ENCODE data around the gene MMP15.

MMP15 gene

DNA sequence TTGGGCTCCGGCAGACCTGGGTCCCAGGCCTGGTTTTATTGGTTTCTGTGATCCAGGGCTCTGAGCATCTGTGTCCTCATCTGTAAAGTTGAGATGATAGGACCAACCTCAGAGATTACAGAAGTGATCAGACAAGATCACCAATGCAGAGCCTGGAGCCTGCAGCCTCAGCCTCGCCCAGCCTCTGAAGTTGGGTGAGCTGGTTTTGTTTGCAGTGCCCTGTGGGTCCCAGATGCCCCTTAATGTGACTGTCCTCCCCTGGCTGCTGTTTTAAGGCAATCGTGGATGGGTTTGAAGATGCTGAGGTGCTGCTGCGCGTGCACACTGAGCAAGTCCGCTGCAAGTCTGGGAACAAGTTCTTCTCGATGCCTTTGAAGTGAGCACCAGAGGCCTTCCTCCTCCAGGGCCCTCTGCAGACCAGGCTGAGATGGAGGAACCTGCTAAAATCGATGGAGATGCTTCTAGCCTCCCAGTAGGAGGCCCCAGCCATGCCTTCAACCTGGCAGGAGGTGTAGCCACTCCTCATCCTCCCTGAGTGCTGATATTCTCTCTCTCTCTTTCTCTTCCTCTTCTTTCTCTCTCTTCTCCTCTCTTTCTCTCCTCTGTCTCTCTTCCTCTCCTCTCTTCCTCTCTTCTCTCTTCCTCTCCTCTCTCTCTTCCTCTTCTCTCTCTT, 5.6 kb upstream of the MMP15 start:
- no peak for DNase-seq

DNA sequence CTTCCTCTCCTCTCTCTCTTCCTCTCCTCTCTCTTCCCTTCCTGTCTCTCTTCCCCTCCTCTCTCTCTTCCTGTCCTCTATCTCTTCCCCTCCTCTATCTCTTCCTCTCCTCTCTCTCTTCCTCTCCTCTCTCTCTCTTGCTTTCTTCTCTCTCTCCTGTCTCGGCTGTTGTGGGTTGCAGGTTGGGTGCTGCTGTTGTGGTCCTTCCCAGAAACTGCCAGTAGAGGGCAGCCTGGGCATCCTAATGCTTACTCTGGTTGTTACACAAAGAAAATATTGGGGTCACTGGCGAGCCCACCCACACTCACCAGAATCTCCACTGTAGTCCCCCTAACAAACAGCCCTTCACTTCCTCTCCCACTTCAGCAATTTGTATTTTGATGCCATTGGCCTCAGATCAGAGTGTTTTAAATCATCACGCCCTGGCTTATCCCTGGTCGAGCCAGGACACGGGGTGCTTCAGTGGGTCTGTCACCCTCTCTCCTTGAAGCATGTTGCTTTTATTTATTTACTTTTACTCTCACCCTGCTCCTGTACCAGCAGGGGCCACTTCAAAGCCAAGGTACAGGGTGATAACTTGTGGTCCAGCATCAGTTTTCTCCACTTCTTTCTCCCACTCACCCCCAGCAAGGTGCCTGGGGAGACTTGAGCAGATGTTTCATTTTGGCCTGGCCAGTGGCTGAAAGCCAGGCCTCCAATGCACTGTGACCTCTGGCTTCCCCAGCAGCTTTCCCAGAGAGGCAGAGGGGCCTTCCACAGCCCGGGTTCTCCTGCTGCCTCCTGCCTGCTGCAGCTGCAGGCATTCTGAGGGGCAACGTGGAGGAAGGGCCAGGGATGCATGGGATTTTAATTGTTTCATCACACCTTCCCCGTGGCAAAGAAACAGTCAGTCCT, 4.7 kb upstream of the MMP15 start:
- peak; percentile 55 to 74 (median 64) for DNase-seq

DNA sequence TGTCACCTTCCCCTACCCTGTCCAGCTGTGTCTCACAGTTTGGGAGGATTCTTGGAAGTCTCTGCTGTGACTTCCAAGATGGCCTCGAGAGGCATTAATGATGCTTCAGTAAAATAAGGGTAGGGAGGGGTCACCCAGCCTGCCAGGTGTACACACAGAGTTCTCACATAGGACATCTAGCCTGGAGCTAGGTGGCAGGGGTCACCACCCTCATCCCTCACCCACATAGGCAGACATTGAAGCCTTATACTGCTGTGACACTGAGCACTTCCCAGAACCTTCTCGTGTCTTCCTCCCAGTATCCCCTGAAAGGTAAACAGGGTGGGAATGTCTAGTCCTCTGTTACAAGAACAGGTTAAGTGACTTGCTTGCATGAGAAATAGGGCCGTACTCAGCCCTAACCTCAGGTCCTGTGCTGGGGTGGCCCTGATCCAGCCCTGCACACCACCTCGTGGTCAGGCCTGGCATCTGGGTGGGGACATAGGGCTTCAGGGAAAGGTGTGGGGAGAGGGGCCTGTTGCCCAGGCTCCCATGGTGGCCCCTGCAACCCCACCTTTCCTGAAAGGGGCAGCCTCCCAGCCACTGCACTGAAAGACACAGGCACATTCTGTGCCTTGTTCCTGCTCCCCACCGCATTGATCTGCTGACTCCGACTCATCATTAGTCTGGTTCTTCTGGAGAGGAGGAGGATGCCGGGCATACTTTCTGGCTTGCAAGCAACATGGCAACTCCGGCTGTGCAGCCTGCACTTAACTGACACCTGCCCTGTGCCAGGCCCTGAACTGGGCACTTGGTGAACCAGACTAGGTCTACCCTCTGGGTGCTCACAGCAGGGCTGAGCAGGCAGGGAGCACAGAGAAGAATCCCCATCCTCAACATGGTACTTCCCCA, 3.6 kb upstream of the MMP15 start:
- DNase-seq, result peak in 1 of 4 experiments; percentile 41

DNA sequence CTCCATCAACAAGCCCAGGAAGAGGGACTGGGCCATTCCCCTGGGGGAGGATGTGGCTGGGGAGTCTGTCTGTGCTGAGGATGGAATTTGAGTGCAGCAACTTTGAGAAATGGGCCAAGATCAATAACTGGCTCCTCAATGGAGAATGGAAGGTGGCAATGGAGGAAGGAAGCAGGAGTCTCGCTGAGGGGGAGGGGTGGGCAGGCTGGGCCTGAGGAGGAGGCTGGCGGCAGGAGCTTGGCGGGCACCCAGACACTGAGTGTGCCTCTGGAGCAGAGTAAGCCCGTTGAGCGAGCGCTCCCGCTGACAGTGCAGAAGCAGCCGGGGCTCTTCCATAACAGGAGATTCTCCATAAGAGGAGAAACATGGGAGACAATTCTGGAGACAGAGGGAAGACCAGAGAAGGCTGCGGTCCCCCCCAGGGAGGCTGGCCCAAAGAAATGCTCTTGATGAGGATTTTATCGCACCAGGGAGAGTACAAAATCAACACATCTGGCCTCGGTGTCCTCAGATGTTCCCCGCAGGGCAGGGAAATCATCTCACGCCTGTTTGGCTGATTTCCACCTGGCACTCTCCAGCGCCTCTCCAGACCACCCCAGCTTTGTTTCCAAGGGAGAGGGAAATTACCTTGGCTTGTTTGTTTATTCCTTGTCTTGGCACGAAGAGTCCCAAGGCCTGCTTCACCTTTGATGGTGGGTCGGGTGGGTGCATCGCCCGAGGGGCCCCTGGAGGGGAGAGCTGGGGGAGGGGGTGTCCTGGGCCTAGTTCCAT, 2.8 kb upstream of the MMP15 start:
- peak in 1 of 4 experiments; percentile 62 for DNase-seq

DNA sequence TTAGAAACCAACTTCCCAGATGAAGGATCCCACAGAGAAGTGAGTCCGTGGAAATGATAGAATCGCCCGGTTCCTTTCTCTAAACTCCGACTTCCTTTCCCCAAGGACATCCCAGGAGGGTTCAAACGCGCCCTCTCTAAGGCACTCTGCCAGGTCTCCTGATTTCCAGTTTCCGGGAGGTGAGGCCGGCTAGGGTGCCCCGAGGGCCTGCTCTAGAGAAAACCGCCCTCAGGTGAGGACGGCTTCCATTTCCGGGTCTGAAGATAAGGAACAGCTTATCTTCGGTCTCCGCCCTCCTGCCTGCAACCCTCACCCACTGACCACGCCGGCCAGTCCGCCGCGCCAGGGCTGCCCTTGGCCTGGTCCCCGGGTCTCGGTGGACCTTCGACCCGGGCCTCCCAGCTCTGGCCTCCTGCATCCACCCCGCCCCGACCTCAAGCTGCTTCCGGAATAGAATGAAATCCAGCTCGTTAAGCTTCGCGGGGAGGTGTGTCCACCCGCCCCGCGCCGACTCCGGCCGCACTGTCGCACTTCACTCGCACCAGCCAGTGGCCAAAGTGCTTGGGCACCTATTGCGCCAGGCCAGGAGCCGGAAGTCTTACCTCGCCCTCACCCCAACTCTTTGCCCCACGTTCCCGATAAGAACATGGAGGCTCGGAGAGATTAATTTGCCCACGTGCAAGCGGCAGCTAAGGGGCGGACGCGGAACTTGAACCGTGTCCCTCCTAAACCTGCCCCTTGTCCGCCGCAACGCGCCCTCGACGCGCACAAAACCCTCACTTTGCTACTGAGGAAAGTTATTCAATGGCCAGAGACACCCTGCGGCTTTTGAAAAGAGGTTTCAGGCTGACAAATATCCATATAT, 836 bp upstream of the MMP15 start:
- DNase-seq, result peak in 3 of 4 experiments; percentile 12 to 42 (median 19)

DNA sequence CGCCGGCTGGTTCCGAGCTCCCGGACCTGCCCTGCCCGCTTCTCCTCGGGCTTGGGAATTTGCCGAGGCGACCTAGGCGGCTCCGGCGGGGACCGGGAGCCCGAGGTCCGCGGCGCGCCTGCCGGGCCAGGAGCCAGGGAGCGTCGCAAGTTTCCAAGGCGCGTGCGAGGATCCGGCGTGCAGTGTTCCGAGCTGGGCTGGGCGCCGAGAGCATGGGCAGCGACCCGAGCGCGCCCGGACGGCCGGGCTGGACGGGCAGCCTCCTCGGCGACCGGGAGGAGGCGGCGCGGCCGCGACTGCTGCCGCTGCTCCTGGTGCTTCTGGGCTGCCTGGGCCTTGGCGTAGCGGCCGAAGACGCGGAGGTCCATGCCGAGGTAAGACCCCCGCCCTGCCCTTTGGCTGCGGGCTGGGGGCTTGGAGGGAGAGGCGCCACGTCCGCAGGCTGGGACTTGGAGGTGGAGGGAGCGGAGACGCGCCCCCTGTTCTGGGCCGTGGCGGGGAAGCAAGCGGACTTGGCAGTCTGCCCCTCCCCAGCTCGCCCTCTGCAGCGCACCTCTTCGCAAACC, 668 bp downstream of the MMP15 start:
- DNase-seq, result peak in 3 of 4 experiments; percentile 48 to 74 (median 58)

DNA sequence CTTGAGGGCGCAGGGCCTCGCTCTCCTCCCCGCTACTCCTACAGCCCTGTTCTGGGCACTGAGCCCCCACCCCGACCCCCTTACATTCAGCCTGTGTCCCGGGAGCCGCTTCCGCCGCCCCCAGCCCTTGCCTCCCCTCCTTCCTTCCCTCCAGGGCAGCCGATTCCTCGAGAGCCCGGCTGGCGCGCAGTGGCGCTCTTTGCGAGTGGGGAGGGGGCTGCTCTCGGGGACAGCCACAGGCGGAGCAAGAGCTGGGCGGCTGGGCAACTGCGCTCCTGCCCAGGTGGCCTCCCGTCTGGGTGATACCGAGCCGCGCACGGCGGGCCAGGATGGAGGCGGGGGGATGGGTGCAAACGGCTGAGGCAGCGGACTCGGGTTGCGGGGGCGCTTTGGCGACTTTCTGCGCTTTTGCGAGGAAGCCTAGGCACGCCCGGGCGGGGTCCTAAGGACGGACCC, 1.2 kb downstream of the MMP15 start:
- no peak for DNase-seq

DNA sequence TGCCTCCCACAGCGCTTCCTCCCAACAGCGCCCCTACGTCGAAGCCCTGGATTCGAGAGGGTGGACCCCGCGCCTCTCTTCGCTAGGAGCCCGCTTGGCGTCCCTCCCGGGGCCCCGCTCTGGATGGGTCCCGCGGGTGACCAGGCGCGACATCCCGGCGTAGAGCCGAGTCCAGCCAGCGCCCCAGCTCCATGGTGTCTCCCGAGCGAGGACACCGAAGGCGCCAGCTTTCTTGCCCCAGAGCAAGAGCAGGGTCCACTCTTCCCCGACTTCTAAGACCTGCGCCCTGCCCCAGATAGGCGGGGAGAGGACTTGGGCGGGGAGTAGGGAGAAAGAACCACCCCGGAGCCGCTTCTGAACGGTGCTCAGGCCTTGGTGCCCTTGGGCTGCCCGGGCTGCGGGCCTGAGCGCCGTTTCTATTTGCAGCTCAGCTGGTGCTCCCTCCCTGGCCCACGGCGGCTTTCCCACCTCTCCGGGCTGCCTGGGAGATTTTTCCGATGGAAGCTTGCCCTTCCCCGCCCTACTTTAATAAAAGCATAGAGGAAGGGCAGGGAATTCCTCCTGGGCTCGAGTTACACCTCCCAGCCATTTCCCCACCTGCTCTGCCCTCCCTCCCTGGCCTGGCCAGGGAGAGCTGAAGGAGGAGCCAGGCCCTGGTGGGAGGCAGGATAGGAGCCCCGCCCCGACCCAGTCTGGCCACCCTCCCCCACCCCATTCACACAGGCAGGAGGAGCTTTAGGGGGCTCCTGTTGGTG, 1.8 kb downstream of the MMP15 start:
- DNase-seq, result peak in 1 of 4 experiments; percentile 12

DNA sequence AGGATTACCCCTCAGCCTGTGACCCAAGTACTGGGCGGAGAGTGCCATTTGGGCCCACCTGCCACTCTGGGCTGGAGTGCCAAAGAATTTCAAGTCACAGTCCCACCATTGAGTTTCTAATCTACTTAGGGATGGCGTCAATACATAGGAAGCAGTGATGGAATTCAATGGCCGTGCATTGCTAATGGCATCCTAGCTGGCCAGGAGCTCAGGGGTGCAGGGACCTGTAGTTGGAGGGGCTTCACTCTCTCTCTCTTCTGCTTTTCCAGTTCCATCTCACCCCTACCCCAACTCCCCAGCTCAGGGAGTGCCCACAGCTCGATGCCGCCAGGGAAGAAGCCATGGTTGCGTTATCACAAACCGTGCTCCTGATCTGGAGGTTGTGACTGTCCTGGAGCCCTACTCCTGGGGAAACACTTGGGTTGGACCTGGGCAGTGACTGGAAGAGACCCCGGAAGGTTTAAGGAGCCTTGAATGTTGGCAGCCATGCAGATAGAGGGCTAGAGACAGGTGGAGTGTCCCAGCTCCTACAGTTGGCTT, 2.4 kb downstream of the MMP15 start:
- DNase-seq, result no peak

DNA sequence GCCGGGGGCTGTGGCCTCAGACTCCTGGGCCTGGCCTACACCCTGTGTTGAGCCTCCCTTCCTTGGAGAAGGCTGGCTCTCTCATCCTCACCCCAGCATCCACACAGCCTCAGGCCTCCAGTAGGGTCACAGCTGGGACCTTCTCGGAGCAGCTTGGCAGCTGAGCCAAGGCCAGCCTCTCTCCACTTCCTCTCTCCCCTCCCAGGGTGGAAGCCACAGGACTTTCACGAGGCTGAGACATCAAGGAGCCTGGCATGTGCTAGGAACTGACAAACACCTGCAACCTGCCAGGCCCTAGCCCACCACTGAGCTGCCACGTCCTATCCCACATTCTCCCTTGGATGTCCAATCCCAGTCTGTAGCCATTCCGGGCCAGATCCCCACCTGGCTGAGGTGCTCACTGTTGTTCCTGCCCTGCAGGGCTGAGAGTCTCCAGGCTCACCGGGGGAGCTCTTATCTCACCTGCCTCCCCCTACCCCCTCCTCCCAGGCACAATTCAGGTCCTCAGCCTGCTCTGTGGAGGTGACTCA, 3.1 kb downstream of the MMP15 start:
- peak in 3 of 4 experiments; percentile 36 to 55 (median 42) for DNase-seq

DNA sequence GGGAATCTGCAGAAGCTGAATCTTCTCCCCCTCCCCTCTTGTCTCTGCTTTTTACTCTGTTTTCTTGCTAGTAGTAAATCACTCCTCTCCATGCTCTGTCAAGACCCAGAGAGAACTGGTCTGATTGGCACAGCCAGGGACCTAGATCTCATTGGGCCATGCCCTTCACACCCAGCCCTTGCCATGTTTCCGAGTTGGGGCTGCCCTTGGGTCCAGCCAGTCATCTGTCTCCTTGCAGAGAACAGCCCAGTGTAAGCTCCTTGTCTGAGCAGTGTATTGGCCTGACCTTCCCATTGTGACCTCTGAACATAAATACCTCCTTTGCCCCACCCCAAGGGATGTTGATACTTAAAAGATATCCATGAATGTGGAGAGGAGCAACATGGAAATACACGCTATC, 3.9 kb downstream of the MMP15 start:
- DNase-seq, result no peak

DNA sequence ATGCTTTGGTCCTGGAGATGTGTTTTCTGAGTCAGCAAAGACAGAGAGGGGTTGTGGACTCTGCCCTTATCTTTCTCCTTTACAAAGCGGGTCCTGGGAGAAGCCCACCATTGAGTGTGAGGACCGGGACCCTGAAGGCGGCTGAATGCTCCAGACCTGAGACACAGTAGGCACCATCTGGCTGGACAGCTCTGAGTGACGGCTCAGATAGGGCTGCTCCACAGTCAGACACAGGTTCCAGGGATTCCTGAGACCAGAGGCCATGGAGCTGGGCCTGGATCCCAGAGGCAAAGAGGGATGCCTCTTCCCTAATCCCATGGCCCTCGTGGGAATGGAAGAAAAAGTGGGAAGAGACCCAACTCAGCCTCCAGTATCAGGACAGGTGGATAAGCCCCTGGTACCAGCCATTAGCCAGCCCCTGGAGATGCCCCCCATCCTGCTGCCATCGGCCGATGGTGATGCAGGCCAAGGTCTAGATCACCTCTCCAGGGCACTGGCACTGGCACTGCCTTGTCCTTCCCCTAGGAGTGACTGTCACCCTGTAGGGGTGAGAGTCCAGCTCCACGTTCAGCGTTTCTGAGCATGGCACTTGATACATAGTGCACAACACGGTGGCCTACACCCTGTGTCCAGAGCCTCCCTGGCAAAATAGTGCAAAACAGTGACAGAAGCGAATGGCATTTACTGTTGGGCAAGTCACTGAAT, 4.7 kb downstream of the MMP15 start:
- DNase-seq, result no peak

DNA sequence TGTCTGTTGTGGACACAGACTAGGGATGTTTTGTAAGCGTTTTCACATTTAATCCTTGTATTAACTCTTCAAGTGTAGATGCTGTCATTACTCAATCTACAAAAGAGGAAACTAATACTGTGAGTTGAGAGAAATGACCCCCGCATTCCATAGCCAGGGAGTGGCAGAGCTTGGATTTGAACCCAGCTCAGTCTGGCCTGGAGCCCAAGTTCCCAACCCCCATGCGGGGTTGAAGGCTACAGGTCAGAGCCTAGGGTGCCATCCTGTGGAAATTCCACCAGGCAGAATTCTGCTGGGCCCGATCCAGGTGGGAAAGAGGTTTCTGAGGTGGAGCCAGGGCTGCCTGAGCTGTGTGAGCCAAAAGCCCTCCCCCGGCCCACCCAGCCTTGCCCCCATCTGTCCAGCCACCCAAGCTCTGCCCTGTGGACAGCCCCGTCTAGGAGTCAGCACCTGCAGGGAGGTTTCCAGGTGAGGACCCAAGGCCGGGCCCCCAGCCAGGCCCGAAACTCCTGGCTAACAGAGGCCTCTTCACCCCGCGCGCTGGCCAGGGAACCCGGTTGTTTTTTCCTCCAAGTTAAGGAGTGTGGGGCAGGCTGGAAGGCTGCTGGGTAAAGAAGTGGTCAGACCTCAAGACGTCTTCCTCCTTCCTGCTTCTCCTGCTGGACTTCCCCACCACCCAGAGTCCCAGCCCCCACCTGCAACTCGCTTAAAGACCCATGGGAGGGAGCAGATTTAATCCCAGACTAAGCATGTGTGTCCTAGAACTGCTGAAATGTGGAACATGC, 5.7 kb downstream of the MMP15 start:
- DNase-seq, result peak in 2 of 4 experiments; percentile 31 to 40

DNA sequence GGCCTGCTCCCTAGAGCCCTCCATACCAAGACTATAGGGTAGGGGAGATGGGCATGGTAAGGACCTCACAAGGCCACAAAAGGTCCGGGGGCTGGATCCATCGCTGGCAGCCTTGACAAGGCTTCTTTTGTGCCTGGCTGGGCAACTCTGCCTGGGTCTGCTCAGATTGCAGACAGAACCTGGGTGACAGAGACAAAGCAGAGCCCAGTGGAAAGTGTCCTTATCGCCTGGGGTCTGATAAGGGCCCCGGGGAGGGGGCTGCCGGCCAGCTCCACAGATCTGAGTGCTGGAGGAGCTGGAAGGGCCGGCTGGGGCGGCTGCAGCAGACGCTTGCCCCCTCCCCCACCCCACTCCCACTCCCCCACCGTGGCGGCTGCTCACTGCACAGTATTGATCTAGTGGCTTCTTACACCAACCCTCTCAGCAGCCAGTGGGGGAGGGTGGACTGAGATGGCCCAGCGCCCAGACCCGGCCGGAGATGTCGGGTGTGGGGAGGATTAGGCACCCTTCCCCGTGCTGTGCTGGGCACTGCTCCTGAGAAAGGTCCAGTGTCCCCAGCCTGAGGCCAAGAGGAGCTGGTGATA, 7.2 kb downstream of the MMP15 start:
- DNase-seq, result no peak

DNA sequence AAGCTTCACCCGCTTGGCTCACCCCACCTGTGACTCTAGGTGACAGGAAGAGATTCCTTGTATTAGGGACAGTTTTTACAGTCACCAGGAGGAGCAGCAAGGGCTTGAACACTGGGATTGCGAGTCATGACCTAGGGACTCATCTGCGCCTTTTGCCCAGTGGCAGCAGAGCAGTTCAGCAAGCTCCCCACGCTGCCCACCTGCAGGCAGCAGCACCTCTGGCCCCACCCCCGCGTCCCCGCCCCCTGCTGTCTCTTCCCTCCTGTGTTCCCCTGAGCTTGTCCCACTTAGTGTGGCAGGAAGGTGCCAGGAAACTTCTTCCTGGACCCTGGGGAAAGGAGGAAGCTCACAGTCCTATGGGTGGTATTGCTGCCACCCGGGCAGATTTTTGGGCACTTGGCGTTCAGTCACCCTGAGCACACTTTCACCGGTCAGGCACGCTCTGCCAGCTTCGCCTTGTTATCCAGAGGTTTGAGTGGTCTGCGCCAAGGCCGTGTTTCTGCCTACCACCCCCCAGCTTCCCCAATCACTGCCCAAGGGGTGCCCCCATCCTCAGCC, 8.7 kb downstream of the MMP15 start:
- DNase-seq, result no peak

DNA sequence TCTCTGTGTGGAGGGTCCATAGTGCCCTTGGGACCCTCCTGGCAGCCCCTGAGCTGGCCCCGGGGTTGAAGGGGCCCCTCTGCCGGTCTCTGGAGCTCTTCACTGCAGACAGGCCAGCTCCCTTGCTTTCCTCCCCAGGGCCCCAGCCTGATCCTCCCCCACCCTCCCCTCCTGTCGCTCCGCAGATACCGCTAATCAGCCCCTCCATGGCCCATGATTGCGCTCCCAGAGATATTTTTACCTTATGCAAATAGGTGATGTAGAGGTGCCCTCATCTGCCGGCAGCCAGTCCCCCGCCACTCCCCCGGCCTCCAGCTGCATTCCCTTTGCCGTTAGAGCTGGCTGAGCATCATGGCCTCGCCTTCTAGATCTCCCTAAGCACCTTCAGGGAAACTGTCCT, 9.2 kb downstream of the MMP15 start:
- DNase-seq, result no peak

Data from suppressor macrophage (primary cell).